K562 (cell line): ENCODE measurements around the gene OXSR1. TPM values are rescaled to one million over a fixed set of nuclear protein-coding genes. Genes with fewer than 3 reads are reported as not detected.

Experiments
- EGR1 ChIP-seq: fragments of 450-650 bp; conservative IDR thresholded peaks from 2 replicates; pipeline ENCODE4 v1.6.1; 2017; ENCODE audit warnings: mild to moderate bottlenecking
- FOSL1 ChIP-seq: fragments of 200-800 bp; sonication (Bioruptor generic); conservative IDR thresholded peaks from 2 replicates; pipeline ENCODE4 v1.6.1; 2016; ENCODE audit warnings: missing genetic modification characterization, missing compliant biosample characterization
- KDM2B ChIP-seq: fragments of 250-450 bp; sonication (Bioruptor Pico); IDR thresholded peaks from 2 replicates; pipeline ENCODE4 v1.8.0; 2021; ENCODE audit warnings: mild to moderate bottlenecking, moderate library complexity
- LCOR ChIP-seq: sonication (generic); formaldehyde crosslinking; IDR thresholded peaks from 2 replicates; pipeline ENCODE4 v1.8.0; 2022; ENCODE audit warnings: mild to moderate bottlenecking, missing genetic modification reagents
- SMAD2 ChIP-seq: fragments of 150-350 bp; IDR thresholded peaks from 2 replicates; pipeline ENCODE4 v1.6.1; 2014; ENCODE audit warnings: low read depth, mild to moderate bottlenecking, low read length
- TCF7 ChIP-seq: sonication (generic); IDR thresholded peaks from 2 replicates; pipeline ENCODE4 v1.6.1; 2016; ENCODE audit warnings: antibody characterized with exemption, borderline replicate concordance
- ZNF280B ChIP-seq: fragments of 250-450 bp; sonication (Bioruptor Pico); IDR thresholded peaks from 2 replicates; pipeline ENCODE4 v1.5.1; 2021; ENCODE audit warnings: mild to moderate bottlenecking
- ZNF507 ChIP-seq: conservative IDR thresholded peaks from 2 replicates; pipeline ENCODE4 v1.6.1; 2017; ENCODE audit warnings: missing genetic modification characterization, missing compliant biosample characterization
- ZNF589 ChIP-seq: fragments of 200-800 bp; sonication (Bioruptor generic); IDR thresholded peaks from 2 replicates; pipeline ENCODE4 v1.6.1; 2016; ENCODE audit warnings: low read depth, missing genetic modification characterization, missing compliant biosample characterization
- ZNF77 ChIP-seq: fragments of 250-450 bp; sonication (Bioruptor Pico); IDR thresholded peaks from 2 replicates; pipeline ENCODE4 v1.5.0; 2020
- polyA plus RNA-seq, 8 experiments: library from polyadenylated mRNA; depleted of rRNA in 4 of 8; stranded (reverse) in 5 of 8; unstranded in 3 of 8; fragments of >200 nt; fragmentation: Nextera tagmentation in 2 of 8; fragmentation: Illumina TruSeq in 1 of 8; extraction: Ambion mirVana in 2 of 8; extraction: Trizol in 1 of 8; gene quantifications; 2 replicates each; pipeline versions ENCODE4 v1.2.1 to v1.2.3, GENCODE V29; 2011 to 2014; ENCODE audit warnings: inconsistent platforms in 1 of 8, missing spikeins in 1 of 8
- total RNA-seq, 7 experiments: library from RNA; depleted of rRNA in 6 of 7; stranded (reverse); fragments of >200 nt in 6 of 7; fragmentation: Illumina TruSeq in 2 of 7; extraction: Trizol in 2 of 7; gene quantifications; 2 replicates each; pipeline versions ENCODE4 v1.2.1 to v1.2.3, GENCODE V29; 2011 to 2021; ENCODE audit warnings: low replicate concordance in 1 of 7
- TF ChIP-seq, protein P1 (sequence below): fragments of 450-650 bp; formaldehyde crosslinking; IDR thresholded peaks from 2 replicates; pipeline ENCODE4 v1.4.0; 2020; ENCODE audit warnings: mild to moderate bottlenecking, moderate library complexity
- TF ChIP-seq, protein P2 (sequence below): fragments of 250-450 bp; sonication (Bioruptor Pico); IDR thresholded peaks from 2 replicates; pipeline ENCODE4 v1.8.0; 2021; ENCODE audit warnings: moderate library complexity, mild to moderate bottlenecking, inconsistent platforms

The OXSR1 gene
- total and polyA plus RNA-seq, 9 of the 15 experiments (the other 6 are each of a cell fraction or from before 2014, with no cell fraction given): 15.7 to 87.6 (median 48.7) TPM

- TF ChIP-seq TCF7 (no peak), ZNF589 (CRISPR knock-in tag) (peak; percentile 77; the same call in 1 of the 2 replicates), KDM2B (CRISPR knock-in tag) (no peak), EGR1 (peak; percentile 89), ZNF280B (CRISPR knock-in tag) (no peak), LCOR (CRISPR knock-in tag) (peak; percentile 61; the same call in 1 of the 2 replicates), ZNF507 (tag) (no peak), ZNF77 (no peak), FOSL1 (tag) (0 out of 2 replicates have a peak, but pooled peaks have one; percentile 42), SMAD2 (no peak)
- TF ChIP-seq, protein P1, sequence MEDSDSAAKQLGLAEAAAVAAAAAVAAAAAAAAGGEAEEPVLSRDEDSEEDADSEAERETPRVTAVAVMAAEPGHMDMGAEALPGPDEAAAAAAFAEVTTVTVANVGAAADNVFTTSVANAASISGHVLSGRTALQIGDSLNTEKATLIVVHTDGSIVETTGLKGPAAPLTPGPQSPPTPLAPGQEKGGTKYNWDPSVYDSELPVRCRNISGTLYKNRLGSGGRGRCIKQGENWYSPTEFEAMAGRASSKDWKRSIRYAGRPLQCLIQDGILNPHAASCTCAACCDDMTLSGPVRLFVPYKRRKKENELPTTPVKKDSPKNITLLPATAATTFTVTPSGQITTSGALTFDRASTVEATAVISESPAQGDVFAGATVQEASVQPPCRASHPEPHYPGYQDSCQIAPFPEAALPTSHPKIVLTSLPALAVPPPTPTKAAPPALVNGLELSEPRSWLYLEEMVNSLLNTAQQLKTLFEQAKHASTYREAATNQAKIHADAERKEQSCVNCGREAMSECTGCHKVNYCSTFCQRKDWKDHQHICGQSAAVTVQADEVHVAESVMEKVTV (CRISPR knock-in tag): no peak
- TF ChIP-seq, protein P2, sequence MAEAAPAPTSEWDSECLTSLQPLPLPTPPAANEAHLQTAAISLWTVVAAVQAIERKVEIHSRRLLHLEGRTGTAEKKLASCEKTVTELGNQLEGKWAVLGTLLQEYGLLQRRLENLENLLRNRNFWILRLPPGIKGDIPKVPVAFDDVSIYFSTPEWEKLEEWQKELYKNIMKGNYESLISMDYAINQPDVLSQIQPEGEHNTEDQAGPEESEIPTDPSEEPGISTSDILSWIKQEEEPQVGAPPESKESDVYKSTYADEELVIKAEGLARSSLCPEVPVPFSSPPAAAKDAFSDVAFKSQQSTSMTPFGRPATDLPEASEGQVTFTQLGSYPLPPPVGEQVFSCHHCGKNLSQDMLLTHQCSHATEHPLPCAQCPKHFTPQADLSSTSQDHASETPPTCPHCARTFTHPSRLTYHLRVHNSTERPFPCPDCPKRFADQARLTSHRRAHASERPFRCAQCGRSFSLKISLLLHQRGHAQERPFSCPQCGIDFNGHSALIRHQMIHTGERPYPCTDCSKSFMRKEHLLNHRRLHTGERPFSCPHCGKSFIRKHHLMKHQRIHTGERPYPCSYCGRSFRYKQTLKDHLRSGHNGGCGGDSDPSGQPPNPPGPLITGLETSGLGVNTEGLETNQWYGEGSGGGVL (CRISPR knock-in tag): no peak
These were observed at the start of gene OXSR1 (continued) for GRCh38 chr3:38164952-38165721.
